ENCODE measurements around the gene KRT16.
"Not testable (repeated sequence)": the region's sequence is repeated elsewhere in the genome, so short reads cannot be mapped to it uniquely, and the experiment has no call there.

KRT16 gene

GRCh38 chr17:41615454-41615853 lies 2.9 kb upstream of the KRT16 start:
- no peak for DNase-seq (ENCODE audit: low read depth, low spot score)

- not testable (repeated sequence) for DNase-seq (ENCODE audit: low read depth, low spot score)
Measured at GRCh38 chr17:41614767-41615166, 2.2 kb upstream of the KRT16 start.

- DNase-seq (ENCODE audit: low read depth, low spot score) = no peak
Measured at GRCh38 chr17:41614098-41614497, 1.5 kb upstream of the KRT16 start.

GRCh38 chr17:41613277-41614082 lies 913 bp upstream of the KRT16 start:
- DNase-seq (ENCODE audit: low read depth, low spot score) = no peak

GRCh38 chr17:41610965-41611640 lies 1.5 kb downstream of the KRT16 start:
- no peak for DNase-seq (ENCODE audit: low read depth, low spot score)

GRCh38 chr17:41610061-41610517 lies 2.5 kb downstream of the KRT16 start:
- DNase-seq (ENCODE audit: low read depth, low spot score) = not testable (repeated sequence)

- DNase-seq (ENCODE audit: low read depth, low spot score) = not testable (repeated sequence)
Measured at GRCh38 chr17:41606930-41607329, 5.6 kb downstream of the KRT16 start.

- no peak for DNase-seq (ENCODE audit: low read depth, low spot score)
Measured at GRCh38 chr17:41602524-41602923, 10.0 kb downstream of the KRT16 start.

GRCh38 chr17:41600318-41600717 lies 12.2 kb downstream of the KRT16 start:
- no peak for DNase-seq (ENCODE audit: low read depth, low spot score)

GRCh38 chr17:41599680-41600079 lies 12.9 kb downstream of the KRT16 start:
- no peak for DNase-seq (ENCODE audit: low read depth, low spot score)

- DNase-seq (ENCODE audit: low read depth, low spot score) = no peak
Measured at GRCh38 chr17:41595585-41595984, 17.0 kb downstream of the KRT16 start.

GRCh38 chr17:41594363-41594915 lies 18.1 kb downstream of the KRT16 start:
- DNase-seq (ENCODE audit: low read depth, low spot score) = no peak

- no peak for DNase-seq (ENCODE audit: low read depth, low spot score)
Measured at GRCh38 chr17:41593306-41593981, 19.1 kb downstream of the KRT16 start.

GRCh38 chr17:41592601-41593305 lies 19.8 kb downstream of the KRT16 start:
- DNase-seq (ENCODE audit: low read depth, low spot score) = no peak

GRCh38 chr17:41589301-41589700 lies 23.3 kb downstream of the KRT16 start:
- DNase-seq (ENCODE audit: low read depth, low spot score) = no peak

GRCh38 chr17:41588126-41588810 lies 24.3 kb downstream of the KRT16 start:
- no peak for DNase-seq (ENCODE audit: low read depth, low spot score)

GRCh38 chr17:41586863-41587495 lies 25.6 kb downstream of the KRT16 start, which contains the start of gene KRT14:
Gene KRT14 (minus strand): TSS chr17:41586895. CDS start chr17:41586834, 61 bp downstream.
- no peak for DNase-seq (ENCODE audit: low read depth, low spot score)

GRCh38 chr17:41585301-41586056 lies 27.1 kb downstream of the KRT16 start:
- DNase-seq (ENCODE audit: low read depth, low spot score) = no peak

- DNase-seq (ENCODE audit: low read depth, low spot score) = not testable (repeated sequence)
Measured at GRCh38 chr17:41584331-41584927, 28.1 kb downstream of the KRT16 start.
